Measurements from ENCODE around the gene ARHGEF28. TPM values are rescaled to one million over a fixed set of nuclear protein-coding genes. Genes with fewer than 3 reads are reported as not detected.

The ARHGEF28 gene
- total RNA-seq, 1 donor from 2014 or later: 0.11 TPM

- Histone ChIP-seq H3K79me2 (ENCODE audit: low read depth) (no peaks in the 10 kb centered on the region), H3K9ac (no peak overlapping the region), H3F3A (ENCODE audit: low read depth) (peaks cover under 1% of the 10 kb centered on the region), H3K4me1 (peaks cover 22% of the 10 kb centered on the region), H2AFZ (replicated peaks) (no peak overlapping the region), H3K36me3 (no peaks in the 10 kb centered on the region), H3K9me3 (ENCODE audit: low read depth) (no peaks in the 10 kb centered on the region), H3K27ac (no peak overlapping the region), H4K20me1 (ENCODE audit: low read depth) (no peaks in the 10 kb centered on the region), H3K4me3 (no peak overlapping the region), H3K4me2 (no peak overlapping the region), H3K27me3 (peaks cover 8% of the 10 kb centered on the region)
- TF ChIP-seq EZH2phosphoT487 (IDR thresholded peaks at IDR 0.05): no peak
- TF ChIP-seq CTCF (IDR thresholded peaks at IDR 0.05): no peak
- TF ChIP-seq EZH2 (IDR thresholded peaks at IDR 0.05): no peak
- H3K9me3 Mint-ChIP-seq: no peaks in the 10 kb centered on the region
- no peaks in the 10 kb centered on the region for H3K4me1 Mint-ChIP-seq
- no peaks in the 10 kb centered on the region for H3K36me3 Mint-ChIP-seq
- no peaks in the 10 kb centered on the region for H3K27me3 Mint-ChIP-seq (ENCODE audit: insufficient read depth, low read depth)
- H3K4me3 Mint-ChIP-seq: no peak overlapping the region
- no peak overlapping the region for H3K27ac Mint-ChIP-seq
- no peak for DNase-seq (ENCODE audit: low spot score)
These were observed 10.4 kb downstream of the ARHGEF28 start for GRCh38 chr5:73636408-73636807.

- Histone ChIP-seq H3K36me3 (no peaks in the 10 kb centered on the region), H3K79me2 (ENCODE audit: low read depth) (no peaks in the 10 kb centered on the region), H3K9ac (no peak overlapping the region), H3K27me3 (no peaks in the 10 kb centered on the region), H3K4me1 (peaks cover 33% of the 10 kb centered on the region), H3K4me3 (no peak overlapping the region), H2AFZ (replicated peaks) (no peak overlapping the region), H4K20me1 (ENCODE audit: low read depth) (no peaks in the 10 kb centered on the region), H3F3A (ENCODE audit: low read depth) (peaks cover 4% of the 10 kb centered on the region), H3K4me2 (no peak overlapping the region), H3K27ac (no peak overlapping the region), H3K9me3 (ENCODE audit: low read depth) (no peaks in the 10 kb centered on the region)
- H3K36me3 Mint-ChIP-seq: no peaks in the 10 kb centered on the region
- TF ChIP-seq EZH2 (IDR thresholded peaks at IDR 0.05): no peak
- H3K4me3 Mint-ChIP-seq: no peak overlapping the region
- H3K27ac Mint-ChIP-seq: no peak overlapping the region
- no peaks in the 10 kb centered on the region for H3K27me3 Mint-ChIP-seq (ENCODE audit: insufficient read depth, low read depth)
- DNase-seq (ENCODE audit: low spot score): no peak
- H3K9me3 Mint-ChIP-seq: no peaks in the 10 kb centered on the region
- H3K4me1 Mint-ChIP-seq: no peaks in the 10 kb centered on the region
These were observed 11.6 kb downstream of the ARHGEF28 start for GRCh38 chr5:73637565-73637964.

DNA sequence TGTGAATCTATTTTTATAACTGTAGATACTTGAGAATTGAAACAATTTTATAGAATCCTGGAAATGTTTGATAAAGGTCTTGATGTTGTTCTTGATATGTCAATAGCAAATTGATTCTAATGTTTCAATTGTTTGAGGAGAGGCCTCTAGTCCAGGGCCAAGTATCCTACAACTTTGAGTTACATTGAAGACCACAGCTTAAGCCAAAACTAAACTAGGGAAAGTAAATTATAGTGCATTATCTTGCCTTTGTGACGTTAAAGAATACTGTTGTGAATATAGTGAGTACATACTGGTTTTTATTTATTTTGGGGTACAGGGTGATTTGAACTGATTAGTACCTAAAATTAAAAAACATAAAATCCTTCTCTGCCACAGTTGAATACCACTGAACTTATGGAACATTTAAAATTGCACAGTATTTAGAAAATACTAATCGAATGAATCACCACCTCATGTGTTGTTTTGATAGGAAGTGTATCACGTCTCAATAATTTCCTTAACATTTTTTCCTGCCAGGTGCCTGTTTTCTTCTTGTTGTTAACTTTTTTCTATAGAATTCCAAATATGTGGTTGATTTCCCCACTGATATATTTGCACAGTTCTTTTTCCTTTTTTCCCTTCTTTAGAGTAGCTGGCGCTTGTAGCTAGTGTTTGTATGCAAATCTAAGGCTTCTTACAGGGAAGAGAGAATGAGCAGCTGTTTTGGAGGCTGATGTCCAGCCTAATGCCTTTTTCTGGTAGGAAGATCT lies 12.5 kb downstream of the ARHGEF28 start:
- Histone ChIP-seq H3K27me3 (no peaks in the 10 kb centered on the region), H3K4me3 (no peak overlapping the region), H3K9me3 (ENCODE audit: low read depth) (no peaks in the 10 kb centered on the region), H4K20me1 (ENCODE audit: low read depth) (no peaks in the 10 kb centered on the region), H3K4me2 (no peak overlapping the region), H3K79me2 (ENCODE audit: low read depth) (no peaks in the 10 kb centered on the region), H3K9ac (no peak overlapping the region), H3K4me1 (peaks cover 34% of the 10 kb centered on the region), H3K36me3 (no peaks in the 10 kb centered on the region), H3F3A (ENCODE audit: low read depth) (peaks cover 4% of the 10 kb centered on the region), H2AFZ (replicated peaks) (no peak overlapping the region), H3K27ac (no peak overlapping the region)
- no peaks in the 10 kb centered on the region for H3K36me3 Mint-ChIP-seq
- DNase-seq (ENCODE audit: low spot score): no peak
- H3K9me3 Mint-ChIP-seq: no peaks in the 10 kb centered on the region
- no peak overlapping the region for H3K27ac Mint-ChIP-seq
- no peaks in the 10 kb centered on the region for H3K27me3 Mint-ChIP-seq (ENCODE audit: insufficient read depth, low read depth)
- no peaks in the 10 kb centered on the region for H3K4me1 Mint-ChIP-seq
- no peak overlapping the region for H3K4me3 Mint-ChIP-seq
- TF ChIP-seq CTCF (IDR thresholded peaks at IDR 0.05): no peak
- no peak for TF ChIP-seq EZH2 (IDR thresholded peaks at IDR 0.05)
- TF ChIP-seq EZH2phosphoT487 (IDR thresholded peaks at IDR 0.05): no peak

DNA sequence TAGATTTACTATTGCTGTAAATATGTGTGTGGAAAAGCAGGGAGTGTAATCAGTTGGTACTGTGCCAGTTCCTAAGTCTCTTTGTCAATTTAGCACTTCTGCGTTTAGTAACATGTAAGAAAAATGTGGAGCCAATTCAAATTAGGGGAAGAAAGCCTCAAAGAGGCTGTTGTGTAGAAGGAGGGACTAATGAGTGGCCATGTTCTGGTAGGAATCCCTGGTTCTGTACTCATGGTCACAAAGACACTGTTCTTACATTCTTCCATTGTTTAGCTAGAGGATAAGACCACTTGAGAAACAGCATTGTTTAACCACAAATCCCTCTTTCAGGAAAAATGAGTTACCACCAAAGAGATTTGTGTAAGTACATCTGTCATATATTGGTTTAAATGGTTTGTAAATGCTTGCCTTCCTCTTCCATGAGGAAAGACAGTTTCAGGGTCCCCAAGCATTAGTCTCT lies 14.9 kb downstream of the ARHGEF28 start:
- Mint-ChIP-seq H3K4me1 (peaks cover 4% of the 10 kb centered on the region), H3K4me3 (no peak overlapping the region), H3K9me3 (no peaks in the 10 kb centered on the region), H3K27ac (no peak overlapping the region), H3K36me3 (no peaks in the 10 kb centered on the region), H3K27me3 (ENCODE audit: insufficient read depth, low read depth) (no peaks in the 10 kb centered on the region)
- DNase-seq (ENCODE audit: low spot score): no peak
- H3K4me3 ChIP-seq: no peak overlapping the region
- H3K4me1 ChIP-seq: peaks cover 39% of the 10 kb centered on the region
- H3K27ac ChIP-seq: no peak overlapping the region
- peaks cover 4% of the 10 kb centered on the region for H3F3A ChIP-seq (ENCODE audit: low read depth)
- H3K9me3 ChIP-seq (ENCODE audit: low read depth): no peaks in the 10 kb centered on the region
- H4K20me1 ChIP-seq (ENCODE audit: low read depth): no peaks in the 10 kb centered on the region
- TF ChIP-seq EZH2phosphoT487 (IDR thresholded peaks at IDR 0.05) (no peak), CTCF (IDR thresholded peaks at IDR 0.05) (no peak), EZH2 (IDR thresholded peaks at IDR 0.05) (no peak)
- no peaks in the 10 kb centered on the region for H3K27me3 ChIP-seq
- peak overlapping the region; percentile 45 for H3K4me2 ChIP-seq
- no peaks in the 10 kb centered on the region for H3K79me2 ChIP-seq (ENCODE audit: low read depth)
- H2AFZ ChIP-seq (replicated peaks): no peak overlapping the region
- H3K9ac ChIP-seq: no peak overlapping the region
- H3K36me3 ChIP-seq: no peaks in the 10 kb centered on the region
